PFSK-1 (cell line): ENCODE results near the gene FDX2.

Experiments
- FOXP2 ChIP-seq: optimal IDR thresholded peaks from 2 replicates; pipeline ENCODE3; 2011; ENCODE audit warnings: borderline replicate concordance, control low read depth, inconsistent platforms; ENCODE audit not compliant: insufficient read depth; ENCODE audit errors: extremely low read length, extremely low read depth
- POLR2AphosphoS5 ChIP-seq: IDR thresholded peaks from 2 replicates; pipeline ENCODE4 v1.6.1; 2012; ENCODE audit warnings: low read depth, mild to moderate bottlenecking, control low read depth, low read length, moderate library complexity

- TF ChIP-seq FOXP2 (no peak), POLR2AphosphoS5 (no peak)
These were observed 9.5 kb downstream of the FDX2 start for GRCh38 chr19:10306327-10306726.
